Ascending aorta (tissue), 2 donors: ENCODE measurements around the gene ADRA2C. TPM values are rescaled to one million over a fixed set of nuclear protein-coding genes. Genes with fewer than 3 reads are reported as not detected.

Source experiments
- DNase-seq, 2 donors: peaks; one replicate each; pipeline ENCODE4 v3.0.0-alpha.2; 2019; ENCODE audit warnings: low spot score in 2 of 2
- H3K27ac ChIP-seq, 2 donors: fragments of 200-600 bp; sonication (generic); one replicate each; pipeline ENCODE4 v1.5.1; 2016 to 2017; ENCODE audit warnings: mild to moderate bottlenecking in 1 of 2
- H3K27me3 ChIP-seq: fragments of 200-600 bp; sonication (generic); one replicate; pipeline ENCODE4 v1.5.1; 2017
- H3K36me3 ChIP-seq, 2 donors: fragments of 200-600 bp; sonication (generic); one replicate each; pipeline ENCODE4 v1.5.1; 2016
- H3K4me1 ChIP-seq, 2 donors: fragments of 200-600 bp; sonication (generic); one replicate each; pipeline ENCODE4 v1.5.1; 2016 to 2017; ENCODE audit warnings: mild to moderate bottlenecking in 1 of 2
- H3K4me3 ChIP-seq, 2 donors: fragments of 200-600 bp; sonication (generic); one replicate each; pipeline ENCODE4 v1.5.1; 2016 to 2017; ENCODE audit warnings: mild to moderate bottlenecking in 1 of 2
- H3K9me3 ChIP-seq, 2 donors: fragments of 200-600 bp; sonication (generic); one replicate each; pipeline ENCODE4 v1.5.1; 2016
- intact Hi-C: fragments of 100-400 bp; cut with DNase I; formaldehyde crosslinking; loops from one replicate; pipeline ENCODE4 v1.15.1; 2023
- total RNA-seq: library from RNA; depleted of rRNA; stranded (reverse); fragments of >200 nt; gene quantifications from one replicate; pipeline ENCODE4 v1.1.0, GENCODE V29; 2016
- TF ChIP-seq, protein P1 (sequence below), 3 experiments: fragments of 200-600 bp in 2 of 3; fragments of 450-650 bp in 1 of 3; sonication (generic) in 2 of 3; IDR thresholded peaks; one replicate each; pipeline ENCODE4 v1.5.1; 2016 to 2019; ENCODE audit warnings: antibody characterized with exemption in 3 of 3, mild to moderate bottlenecking in 1 of 3, moderate library complexity in 1 of 3

Gene ADRA2C
- total RNA-seq, 1 donor from 2014 or later = 46.1 TPM

DNA sequence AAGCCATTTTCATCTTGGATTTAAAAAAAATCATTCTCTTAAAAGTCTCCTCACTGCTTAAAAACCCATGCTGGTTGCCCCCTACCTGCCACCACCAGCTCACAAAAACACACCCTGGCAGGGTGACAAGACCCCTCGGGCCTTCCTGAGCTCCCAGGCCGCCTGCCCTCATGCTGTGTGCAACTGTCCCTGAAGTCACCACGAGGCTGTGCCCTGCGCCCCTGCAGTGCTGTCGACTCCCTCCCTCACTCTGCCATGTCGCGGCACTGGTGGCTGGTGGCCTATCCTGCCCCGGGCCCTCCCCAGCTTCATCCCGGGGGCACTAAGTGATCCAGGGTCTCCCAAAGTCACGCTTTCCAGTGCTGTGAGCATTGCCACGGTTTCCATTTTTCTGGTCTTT lies 46.3 kb upstream of the ADRA2C start:
- intact Hi-C loops = loop anchor here (5.0 kb wide), 1 partner anchor 63 kb away; no protein-coding TSS in a partner anchor
- Histone ChIP-seq H3K9me3 (peaks cover 0 to 5% of the 10 kb centered on the region in 2 donors), H3K4me1 (peaks cover 9 to 35% of the 10 kb centered on the region in 2 donors), H3K4me3 (no peak overlapping the region), H3K36me3 (no peaks in the 10 kb centered on the region), H3K27me3 (no peaks in the 10 kb centered on the region), H3K27ac (no peak overlapping the region)
- TF ChIP-seq, protein P1, sequence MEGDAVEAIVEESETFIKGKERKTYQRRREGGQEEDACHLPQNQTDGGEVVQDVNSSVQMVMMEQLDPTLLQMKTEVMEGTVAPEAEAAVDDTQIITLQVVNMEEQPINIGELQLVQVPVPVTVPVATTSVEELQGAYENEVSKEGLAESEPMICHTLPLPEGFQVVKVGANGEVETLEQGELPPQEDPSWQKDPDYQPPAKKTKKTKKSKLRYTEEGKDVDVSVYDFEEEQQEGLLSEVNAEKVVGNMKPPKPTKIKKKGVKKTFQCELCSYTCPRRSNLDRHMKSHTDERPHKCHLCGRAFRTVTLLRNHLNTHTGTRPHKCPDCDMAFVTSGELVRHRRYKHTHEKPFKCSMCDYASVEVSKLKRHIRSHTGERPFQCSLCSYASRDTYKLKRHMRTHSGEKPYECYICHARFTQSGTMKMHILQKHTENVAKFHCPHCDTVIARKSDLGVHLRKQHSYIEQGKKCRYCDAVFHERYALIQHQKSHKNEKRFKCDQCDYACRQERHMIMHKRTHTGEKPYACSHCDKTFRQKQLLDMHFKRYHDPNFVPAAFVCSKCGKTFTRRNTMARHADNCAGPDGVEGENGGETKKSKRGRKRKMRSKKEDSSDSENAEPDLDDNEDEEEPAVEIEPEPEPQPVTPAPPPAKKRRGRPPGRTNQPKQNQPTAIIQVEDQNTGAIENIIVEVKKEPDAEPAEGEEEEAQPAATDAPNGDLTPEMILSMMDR (IDR thresholded peaks at IDR 0.05) = no peak
- DNase-seq = no peak

DNA sequence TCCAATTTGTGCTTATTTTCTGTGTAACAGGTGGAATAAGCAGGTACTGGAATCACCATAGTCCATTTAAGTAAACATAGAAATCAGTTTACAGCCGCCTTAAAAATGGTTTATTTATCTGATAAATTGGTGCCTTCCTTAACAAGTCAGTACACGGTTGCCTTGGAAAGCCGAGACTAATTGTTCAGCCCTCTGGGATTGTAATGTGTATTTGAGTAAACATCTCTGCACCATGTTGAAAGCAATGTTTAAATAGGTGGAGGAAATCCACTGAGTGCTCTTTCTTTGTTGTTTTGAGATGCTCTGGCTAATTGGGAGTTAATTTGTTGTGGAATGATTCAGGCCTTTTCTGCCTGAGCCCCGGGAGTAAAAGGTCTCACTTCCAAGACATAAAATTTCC lies 45.7 kb upstream of the ADRA2C start:
- H3K36me3 ChIP-seq = no peaks in the 10 kb centered on the region
- H3K27ac ChIP-seq = peak overlapping the region; percentile 74 to 86
- no peak for DNase-seq
- no peaks in the 10 kb centered on the region for H3K27me3 ChIP-seq
- no peak overlapping the region for H3K4me3 ChIP-seq
- intact Hi-C loops = loop anchor here (5.0 kb wide), 1 partner anchor 63 kb away; no protein-coding TSS in a partner anchor
- peaks cover 0 to 5% of the 10 kb centered on the region in 2 donors for H3K9me3 ChIP-seq
- H3K4me1 ChIP-seq = peaks cover 9 to 40% of the 10 kb centered on the region in 2 donors
- TF ChIP-seq, protein P1 (IDR thresholded peaks at IDR 0.05) = no peak

DNA sequence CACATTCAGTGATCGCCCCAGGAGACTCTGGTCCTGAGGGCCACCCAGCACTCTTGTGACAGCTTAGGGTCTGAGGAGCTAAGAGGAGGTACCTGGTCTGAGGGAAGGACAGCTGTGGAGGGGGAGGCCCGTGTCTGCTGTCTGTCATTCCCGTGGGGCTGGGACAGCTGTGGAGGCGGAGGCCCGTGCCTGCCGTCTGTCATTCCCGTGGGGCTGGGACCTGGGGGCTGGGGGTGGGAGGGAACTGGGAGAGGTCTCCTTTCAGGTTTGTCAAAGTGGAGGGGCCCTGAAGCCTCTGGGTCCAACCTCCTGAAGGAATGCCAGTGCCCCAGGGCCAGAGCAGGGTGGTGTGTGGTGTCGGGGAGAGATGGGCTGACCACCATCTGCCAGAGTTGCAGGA lies 45.0 kb upstream of the ADRA2C start:
- TF ChIP-seq, protein P1 (IDR thresholded peaks at IDR 0.05) = no peak
- no peaks in the 10 kb centered on the region for H3K36me3 ChIP-seq
- intact Hi-C loops = loop anchor here (1.0 to 5.0 kb wide), 2 partner anchors 13 to 64 kb away; no protein-coding TSS in a partner anchor
- H3K9me3 ChIP-seq = peaks cover 0 to 5% of the 10 kb centered on the region in 2 donors
- no peak for DNase-seq
- peak overlapping the region; percentile 74 to 86 for H3K27ac ChIP-seq
- H3K4me1 ChIP-seq = peaks cover 9 to 40% of the 10 kb centered on the region in 2 donors
- H3K4me3 ChIP-seq = no peak overlapping the region
- H3K27me3 ChIP-seq = no peaks in the 10 kb centered on the region

DNA sequence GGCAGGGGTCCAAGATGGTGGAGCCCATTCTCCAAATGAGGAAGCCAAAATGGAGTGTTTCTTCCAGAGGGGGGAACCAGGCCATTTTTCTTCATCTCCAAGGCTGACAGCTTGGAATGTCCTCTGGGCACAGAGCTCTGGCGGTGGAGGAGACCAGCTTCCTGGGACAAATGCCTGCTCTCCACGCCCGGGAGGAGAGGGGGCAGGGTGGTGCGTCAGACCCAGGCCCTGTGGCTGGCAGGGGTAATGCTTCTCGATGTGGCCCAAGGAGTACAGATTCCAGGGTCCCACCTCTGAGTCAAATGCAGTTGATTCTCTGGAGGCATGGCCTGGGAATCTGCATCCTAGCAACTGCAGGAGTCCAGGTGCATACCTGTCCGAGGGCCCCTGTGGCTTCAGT lies 44.6 kb upstream of the ADRA2C start:
- intact Hi-C loops = loop anchor here (1.0 to 5.0 kb wide), 4 partner anchors 13 to 64 kb away; no protein-coding TSS in a partner anchor
- peak in 1 of 2 donors; percentile 86 for DNase-seq
- no peaks in the 10 kb centered on the region for H3K27me3 ChIP-seq
- peaks cover 9 to 40% of the 10 kb centered on the region in 2 donors for H3K4me1 ChIP-seq
- TF ChIP-seq, protein P1 (IDR thresholded peaks at IDR 0.05) = peak in 1 of 3 experiments; percentile 16
- H3K4me3 ChIP-seq = no peak overlapping the region
- peaks cover 0 to 5% of the 10 kb centered on the region in 2 donors for H3K9me3 ChIP-seq
- no peaks in the 10 kb centered on the region for H3K36me3 ChIP-seq
- peak overlapping the region; percentile 74 to 86 for H3K27ac ChIP-seq

- TF ChIP-seq, protein P1 (IDR thresholded peaks at IDR 0.05) = no peak
- Histone ChIP-seq H3K27me3 (no peaks in the 10 kb centered on the region), H3K27ac (peak overlapping the region; percentile 74 to 86), H3K9me3 (peaks cover 0 to 5% of the 10 kb centered on the region in 2 donors), H3K4me3 (no peak overlapping the region), H3K4me1 (peaks cover 9 to 40% of the 10 kb centered on the region in 2 donors), H3K36me3 (no peaks in the 10 kb centered on the region)
- DNase-seq = no peak
- intact Hi-C loops = loop anchor here (2.0 to 5.0 kb wide), 3 partner anchors 22 to 65 kb away; no protein-coding TSS in a partner anchor
Measured at GRCh38 chr4:3722446-3723231, 43.5 kb upstream of the ADRA2C start.
